SK-N-SH treated with all-trans-retinoic acid at 6 μM for 48 hours (cell line): Measurements from ENCODE around the gene ACE2.

Experiments
- ARNTL ChIP-seq: fragments of 450-650 bp; formaldehyde crosslinking; IDR thresholded peaks from 2 replicates; pipeline ENCODE4 v1.5.0; 2020; ENCODE audit warnings: low read depth, mild to moderate bottlenecking, moderate library complexity, borderline replicate concordance
- BACH2 ChIP-seq: fragments of 250-450 bp; sonication (Bioruptor Pico); IDR thresholded peaks from 2 replicates; pipeline ENCODE4 v1.9.0; 2021; ENCODE audit warnings: mild to moderate bottlenecking, borderline replicate concordance
- CREB5 ChIP-seq: fragments of 250-450 bp; sonication (Bioruptor Pico); IDR thresholded peaks from 2 replicates; pipeline ENCODE4 v1.5.1; 2020; ENCODE audit warnings: low read depth, mild to moderate bottlenecking, moderate library complexity
- OSR1 ChIP-seq: fragments of 250-450 bp; sonication (Bioruptor Pico); IDR thresholded peaks from 2 replicates; pipeline ENCODE4 v1.8.0; 2022; ENCODE audit warnings: moderate library complexity, mild to moderate bottlenecking, inconsistent platforms
- PATZ1 ChIP-seq: fragments of 250-450 bp; sonication (Bioruptor Pico); IDR thresholded peaks from 2 replicates; pipeline ENCODE4 v1.8.0; 2020; ENCODE audit warnings: mild to moderate bottlenecking, moderate library complexity, borderline replicate concordance
- RARB ChIP-seq: fragments of 250-450 bp; sonication (Bioruptor Pico); IDR thresholded peaks from 2 replicates; pipeline ENCODE4 v1.8.0; 2021; ENCODE audit warnings: mild to moderate bottlenecking, moderate library complexity
- SNAI2 ChIP-seq: fragments of 250-450 bp; sonication (Bioruptor Pico); IDR thresholded peaks from 2 replicates; pipeline ENCODE4 v1.5.0; 2020; ENCODE audit warnings: mild to moderate bottlenecking, moderate library complexity
- ZFP3 ChIP-seq: fragments of 250-450 bp; sonication (Bioruptor Pico); IDR thresholded peaks from 2 replicates; pipeline ENCODE4 v1.5.0; 2020; ENCODE audit warnings: mild to moderate bottlenecking, moderate library complexity
- ZFP30 ChIP-seq: fragments of 450-650 bp; formaldehyde crosslinking; IDR thresholded peaks from 2 replicates; pipeline ENCODE4 v1.5.0; 2022; ENCODE audit warnings: mild to moderate bottlenecking, moderate library complexity
- ZNF565 ChIP-seq: fragments of 450-650 bp; formaldehyde crosslinking; conservative IDR thresholded peaks from 2 replicates; pipeline ENCODE4 v1.5.0; 2020; ENCODE audit warnings: low read depth, mild to moderate bottlenecking, moderate library complexity
- TF ChIP-seq, protein P1 (sequence below): fragments of 250-450 bp; sonication (Bioruptor Pico); IDR thresholded peaks from 2 replicates; pipeline ENCODE4 v1.5.0; 2020; ENCODE audit warnings: mild to moderate bottlenecking, moderate library complexity

- TF ChIP-seq ZFP30 (CRISPR knock-in tag) = no peak
- TF ChIP-seq CREB5 (CRISPR knock-in tag) = no peak
- TF ChIP-seq BACH2 = no peak
- TF ChIP-seq ZFP3 (CRISPR knock-in tag) = no peak
- no peak for TF ChIP-seq PATZ1 (CRISPR knock-in tag)
- no peak for TF ChIP-seq ZNF565 (CRISPR knock-in tag)
- TF ChIP-seq OSR1 = no peak
- TF ChIP-seq ARNTL (CRISPR knock-in tag) = no peak
- TF ChIP-seq, protein P1, sequence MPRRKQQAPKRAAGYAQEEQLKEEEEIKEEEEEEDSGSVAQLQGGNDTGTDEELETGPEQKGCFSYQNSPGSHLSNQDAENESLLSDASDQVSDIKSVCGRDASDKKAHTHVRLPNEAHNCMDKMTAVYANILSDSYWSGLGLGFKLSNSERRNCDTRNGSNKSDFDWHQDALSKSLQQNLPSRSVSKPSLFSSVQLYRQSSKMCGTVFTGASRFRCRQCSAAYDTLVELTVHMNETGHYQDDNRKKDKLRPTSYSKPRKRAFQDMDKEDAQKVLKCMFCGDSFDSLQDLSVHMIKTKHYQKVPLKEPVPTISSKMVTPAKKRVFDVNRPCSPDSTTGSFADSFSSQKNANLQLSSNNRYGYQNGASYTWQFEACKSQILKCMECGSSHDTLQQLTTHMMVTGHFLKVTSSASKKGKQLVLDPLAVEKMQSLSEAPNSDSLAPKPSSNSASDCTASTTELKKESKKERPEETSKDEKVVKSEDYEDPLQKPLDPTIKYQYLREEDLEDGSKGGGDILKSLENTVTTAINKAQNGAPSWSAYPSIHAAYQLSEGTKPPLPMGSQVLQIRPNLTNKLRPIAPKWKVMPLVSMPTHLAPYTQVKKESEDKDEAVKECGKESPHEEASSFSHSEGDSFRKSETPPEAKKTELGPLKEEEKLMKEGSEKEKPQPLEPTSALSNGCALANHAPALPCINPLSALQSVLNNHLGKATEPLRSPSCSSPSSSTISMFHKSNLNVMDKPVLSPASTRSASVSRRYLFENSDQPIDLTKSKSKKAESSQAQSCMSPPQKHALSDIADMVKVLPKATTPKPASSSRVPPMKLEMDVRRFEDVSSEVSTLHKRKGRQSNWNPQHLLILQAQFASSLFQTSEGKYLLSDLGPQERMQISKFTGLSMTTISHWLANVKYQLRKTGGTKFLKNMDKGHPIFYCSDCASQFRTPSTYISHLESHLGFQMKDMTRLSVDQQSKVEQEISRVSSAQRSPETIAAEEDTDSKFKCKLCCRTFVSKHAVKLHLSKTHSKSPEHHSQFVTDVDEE (CRISPR knock-in tag) = no peak
- no peak for TF ChIP-seq SNAI2 (CRISPR knock-in tag)
- no peak for TF ChIP-seq RARB (CRISPR knock-in tag)
Measured at GRCh38 chrX:15522464-15522863, 78.3 kb downstream of the ACE2 start.
